GM19438 (cell line): ENCODE results near the gene PMIS2.
A peak's percentile ranks its signal among the peaks of the same experiment; 100 is the strongest.

Experiments used
- ATAC-seq: cut with Tn5 transposase; IDR thresholded peaks from one replicate; pipeline ENCODE4 v1.9.1; 2021; ENCODE audit warnings: low read depth; ENCODE audit not compliant: unreplicated experiment

The PMIS2 gene

GRCh38 chr19:35556025-35556590 lies 29.9 kb upstream of the PMIS2 start:
- ATAC-seq: no peak

- no peak for ATAC-seq
Observed at GRCh38 chr19:35556846-35557538, 29.0 kb upstream of the PMIS2 start.

- no peak for ATAC-seq
Observed at GRCh38 chr19:35557539-35558399, 28.2 kb upstream of the PMIS2 start.

- ATAC-seq: no peak
Observed at GRCh38 chr19:35558400-35559280, 27.3 kb upstream of the PMIS2 start.

GRCh38 chr19:35559281-35559659 lies 26.7 kb upstream of the PMIS2 start:
- ATAC-seq: peak; percentile 76

GRCh38 chr19:35559781-35560180 lies 26.2 kb upstream of the PMIS2 start:
- ATAC-seq: no peak

- ATAC-seq: no peak
Observed at GRCh38 chr19:35560271-35560670, 25.7 kb upstream of the PMIS2 start.

GRCh38 chr19:35560677-35561076 lies 25.3 kb upstream of the PMIS2 start:
- ATAC-seq: no peak

GRCh38 chr19:35561436-35561835 lies 24.5 kb upstream of the PMIS2 start:
- no peak for ATAC-seq

GRCh38 chr19:35562336-35562735 lies 23.6 kb upstream of the PMIS2 start:
- ATAC-seq: no peak

- ATAC-seq: no peak
Observed at GRCh38 chr19:35562776-35563175, 23.2 kb upstream of the PMIS2 start.

- ATAC-seq: no peak
Observed at GRCh38 chr19:35563207-35563829, 22.7 kb upstream of the PMIS2 start, which contains the start of gene ATP4A. Gene ATP4A (minus strand): TSS chr19:35563658. CDS start chr19:35563629, 29 bp downstream.

- no peak for ATAC-seq
Observed at GRCh38 chr19:35565016-35565856, 20.7 kb upstream of the PMIS2 start.

- ATAC-seq: no peak
Observed at GRCh38 chr19:35566738-35567137, 19.2 kb upstream of the PMIS2 start.

- no peak for ATAC-seq
Observed at GRCh38 chr19:35569281-35569781, 16.6 kb upstream of the PMIS2 start.

- no peak for ATAC-seq
Observed at GRCh38 chr19:35571406-35571965, 14.5 kb upstream of the PMIS2 start.

GRCh38 chr19:35577918-35578317 lies 8.1 kb upstream of the PMIS2 start:
- ATAC-seq: no peak

GRCh38 chr19:35578707-35579106 lies 7.3 kb upstream of the PMIS2 start:
- ATAC-seq: no peak

GRCh38 chr19:35582760-35583159 lies 3.2 kb upstream of the PMIS2 start:
- ATAC-seq: no peak
